Measurements from ENCODE around the gene ZNHIT2.

GRCh38 chr11:65087216-65087615 is 30.3 kb downstream of the ZNHIT2 start:
- TF ChIP-seq CTCF (optimal IDR thresholded peaks at IDR 0.05 in 1 of 3, IDR thresholded peaks at IDR 0.05 in 1 of 3, conservative IDR thresholded peaks at IDR 0.05 in 1 of 3; ENCODE audit: extremely low read depth in 1 of 3, insufficient read depth in 2 of 3, low read length in 3 of 3) (no peak), EZH2 (IDR thresholded peaks at IDR 0.05; ENCODE audit: low read length) (no peak)
